ENCODE measurements around the gene PIP5KL1.

PIP5KL1 gene

GRCh38 chr9:127936347-127936852 lies 5.8 kb upstream of the PIP5KL1 start:
- in situ Hi-C loops (cut with MboI; ENCODE audit: low sequenced_read_pairs): loop anchor here (10.0 to 25.0 kb wide), 2 partner anchors 62 to 101 kb away; partner anchors contain the start of gene AK1

GRCh38 chr9:127935765-127936221 lies 5.2 kb upstream of the PIP5KL1 start:
- in situ Hi-C loops (cut with MboI; ENCODE audit: low sequenced_read_pairs): loop anchor here (10.0 to 25.0 kb wide), 2 partner anchors 61 to 102 kb away; partner anchors contain the start of gene AK1

GRCh38 chr9:127934986-127935385 lies 4.4 kb upstream of the PIP5KL1 start:
- in situ Hi-C loops (cut with MboI; ENCODE audit: low sequenced_read_pairs): loop anchor here (10.0 to 25.0 kb wide), 2 partner anchors 60 to 102 kb away; partner anchors contain the start of gene AK1

GRCh38 chr9:127934248-127934647 lies 3.7 kb upstream of the PIP5KL1 start:
- in situ Hi-C loops (cut with MboI; ENCODE audit: low sequenced_read_pairs): loop anchor here (10.0 to 25.0 kb wide), 2 partner anchors 59 to 103 kb away; partner anchors contain the start of gene AK1

- in situ Hi-C loops (cut with MboI; ENCODE audit: low sequenced_read_pairs): loop anchor here (10.0 to 25.0 kb wide), 2 partner anchors 56 to 106 kb away; partner anchors contain the start of gene AK1
Measured at GRCh38 chr9:127931092-127931881, 710 bp upstream of the PIP5KL1 start.

- in situ Hi-C loops (cut with MboI; ENCODE audit: low sequenced_read_pairs): loop anchor here (25.0 kb wide), 1 partner anchor 108 kb away; no protein-coding TSS in a partner anchor
Measured at GRCh38 chr9:127929625-127929979, 975 bp downstream of the PIP5KL1 start.

- in situ Hi-C loops (cut with MboI; ENCODE audit: low sequenced_read_pairs): loop anchor here (25.0 kb wide), 1 partner anchor 108 kb away; no protein-coding TSS in a partner anchor
Measured at GRCh38 chr9:127928676-127929624, 1.6 kb downstream of the PIP5KL1 start.

- in situ Hi-C loops (cut with MboI; ENCODE audit: low sequenced_read_pairs): loop anchor here (25.0 kb wide), 1 partner anchor 109 kb away; no protein-coding TSS in a partner anchor
Measured at GRCh38 chr9:127927988-127928675, 2.4 kb downstream of the PIP5KL1 start.

- in situ Hi-C loops (cut with MboI; ENCODE audit: low sequenced_read_pairs): loop anchor here (25.0 kb wide), 1 partner anchor 110 kb away; no protein-coding TSS in a partner anchor
Measured at GRCh38 chr9:127927201-127927987, 3.2 kb downstream of the PIP5KL1 start.

- in situ Hi-C loops (cut with MboI; ENCODE audit: low sequenced_read_pairs): loop anchor here (25.0 kb wide), 1 partner anchor 110 kb away; no protein-coding TSS in a partner anchor
Measured at GRCh38 chr9:127926906-127927200, 3.7 kb downstream of the PIP5KL1 start.

GRCh38 chr9:127925959-127926905 lies 4.3 kb downstream of the PIP5KL1 start:
- in situ Hi-C loops (cut with MboI; ENCODE audit: low sequenced_read_pairs): loop anchor here (25.0 kb wide), 1 partner anchor 111 kb away; no protein-coding TSS in a partner anchor

GRCh38 chr9:127924736-127925444 lies 5.7 kb downstream of the PIP5KL1 start:
- in situ Hi-C loops (cut with MboI; ENCODE audit: low sequenced_read_pairs): loop anchor here (25.0 kb wide), 1 partner anchor 112 kb away; no protein-coding TSS in a partner anchor

- in situ Hi-C loops (cut with MboI; ENCODE audit: low sequenced_read_pairs): no loop called here
Measured at GRCh38 chr9:127923771-127924170, 6.8 kb downstream of the PIP5KL1 start.

- in situ Hi-C loops (cut with MboI; ENCODE audit: low sequenced_read_pairs): no loop called here
Measured at GRCh38 chr9:127923046-127923445, 7.5 kb downstream of the PIP5KL1 start.

GRCh38 chr9:127921557-127922120 lies 8.9 kb downstream of the PIP5KL1 start:
- in situ Hi-C loops (cut with MboI; ENCODE audit: low sequenced_read_pairs): no loop called here

- in situ Hi-C loops (cut with MboI; ENCODE audit: low sequenced_read_pairs): no loop called here
Measured at GRCh38 chr9:127920794-127921193, 9.8 kb downstream of the PIP5KL1 start.

- in situ Hi-C loops (cut with MboI; ENCODE audit: low sequenced_read_pairs): loop anchor here (10.0 kb wide), 1 partner anchor 55 kb away; no protein-coding TSS in a partner anchor
Measured at GRCh38 chr9:127919253-127919815, 11.2 kb downstream of the PIP5KL1 start.
